ENCODE data around the gene MED12. TPM values are rescaled to one million over a fixed set of nuclear protein-coding genes. Genes with fewer than 3 reads are reported as not detected.

The MED12 gene
- total and polyA plus RNA-seq, 2 experiments from 2014 or later, result 7.1 to 40.6 TPM

DNA sequence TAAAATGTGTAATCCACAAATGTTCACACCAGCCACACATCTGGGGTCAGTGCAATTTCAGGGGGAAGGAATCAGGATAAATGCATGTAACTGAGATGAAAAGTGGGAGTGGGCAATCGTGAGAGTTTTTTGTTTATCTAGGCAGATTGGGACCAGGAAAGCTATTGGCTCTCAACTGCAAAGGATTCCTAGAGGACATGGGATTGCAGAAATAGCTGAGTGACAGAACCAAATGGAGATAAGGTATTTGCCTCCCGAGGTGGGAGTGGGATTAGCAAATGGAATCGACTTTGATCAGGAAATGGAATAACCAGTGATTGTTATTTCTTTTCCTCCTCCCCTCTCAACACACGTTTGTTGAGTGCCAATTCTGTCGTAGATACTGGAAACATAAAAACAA is 65.7 kb downstream of the MED12 start (continued):
- TF ChIP-seq, protein P1, sequence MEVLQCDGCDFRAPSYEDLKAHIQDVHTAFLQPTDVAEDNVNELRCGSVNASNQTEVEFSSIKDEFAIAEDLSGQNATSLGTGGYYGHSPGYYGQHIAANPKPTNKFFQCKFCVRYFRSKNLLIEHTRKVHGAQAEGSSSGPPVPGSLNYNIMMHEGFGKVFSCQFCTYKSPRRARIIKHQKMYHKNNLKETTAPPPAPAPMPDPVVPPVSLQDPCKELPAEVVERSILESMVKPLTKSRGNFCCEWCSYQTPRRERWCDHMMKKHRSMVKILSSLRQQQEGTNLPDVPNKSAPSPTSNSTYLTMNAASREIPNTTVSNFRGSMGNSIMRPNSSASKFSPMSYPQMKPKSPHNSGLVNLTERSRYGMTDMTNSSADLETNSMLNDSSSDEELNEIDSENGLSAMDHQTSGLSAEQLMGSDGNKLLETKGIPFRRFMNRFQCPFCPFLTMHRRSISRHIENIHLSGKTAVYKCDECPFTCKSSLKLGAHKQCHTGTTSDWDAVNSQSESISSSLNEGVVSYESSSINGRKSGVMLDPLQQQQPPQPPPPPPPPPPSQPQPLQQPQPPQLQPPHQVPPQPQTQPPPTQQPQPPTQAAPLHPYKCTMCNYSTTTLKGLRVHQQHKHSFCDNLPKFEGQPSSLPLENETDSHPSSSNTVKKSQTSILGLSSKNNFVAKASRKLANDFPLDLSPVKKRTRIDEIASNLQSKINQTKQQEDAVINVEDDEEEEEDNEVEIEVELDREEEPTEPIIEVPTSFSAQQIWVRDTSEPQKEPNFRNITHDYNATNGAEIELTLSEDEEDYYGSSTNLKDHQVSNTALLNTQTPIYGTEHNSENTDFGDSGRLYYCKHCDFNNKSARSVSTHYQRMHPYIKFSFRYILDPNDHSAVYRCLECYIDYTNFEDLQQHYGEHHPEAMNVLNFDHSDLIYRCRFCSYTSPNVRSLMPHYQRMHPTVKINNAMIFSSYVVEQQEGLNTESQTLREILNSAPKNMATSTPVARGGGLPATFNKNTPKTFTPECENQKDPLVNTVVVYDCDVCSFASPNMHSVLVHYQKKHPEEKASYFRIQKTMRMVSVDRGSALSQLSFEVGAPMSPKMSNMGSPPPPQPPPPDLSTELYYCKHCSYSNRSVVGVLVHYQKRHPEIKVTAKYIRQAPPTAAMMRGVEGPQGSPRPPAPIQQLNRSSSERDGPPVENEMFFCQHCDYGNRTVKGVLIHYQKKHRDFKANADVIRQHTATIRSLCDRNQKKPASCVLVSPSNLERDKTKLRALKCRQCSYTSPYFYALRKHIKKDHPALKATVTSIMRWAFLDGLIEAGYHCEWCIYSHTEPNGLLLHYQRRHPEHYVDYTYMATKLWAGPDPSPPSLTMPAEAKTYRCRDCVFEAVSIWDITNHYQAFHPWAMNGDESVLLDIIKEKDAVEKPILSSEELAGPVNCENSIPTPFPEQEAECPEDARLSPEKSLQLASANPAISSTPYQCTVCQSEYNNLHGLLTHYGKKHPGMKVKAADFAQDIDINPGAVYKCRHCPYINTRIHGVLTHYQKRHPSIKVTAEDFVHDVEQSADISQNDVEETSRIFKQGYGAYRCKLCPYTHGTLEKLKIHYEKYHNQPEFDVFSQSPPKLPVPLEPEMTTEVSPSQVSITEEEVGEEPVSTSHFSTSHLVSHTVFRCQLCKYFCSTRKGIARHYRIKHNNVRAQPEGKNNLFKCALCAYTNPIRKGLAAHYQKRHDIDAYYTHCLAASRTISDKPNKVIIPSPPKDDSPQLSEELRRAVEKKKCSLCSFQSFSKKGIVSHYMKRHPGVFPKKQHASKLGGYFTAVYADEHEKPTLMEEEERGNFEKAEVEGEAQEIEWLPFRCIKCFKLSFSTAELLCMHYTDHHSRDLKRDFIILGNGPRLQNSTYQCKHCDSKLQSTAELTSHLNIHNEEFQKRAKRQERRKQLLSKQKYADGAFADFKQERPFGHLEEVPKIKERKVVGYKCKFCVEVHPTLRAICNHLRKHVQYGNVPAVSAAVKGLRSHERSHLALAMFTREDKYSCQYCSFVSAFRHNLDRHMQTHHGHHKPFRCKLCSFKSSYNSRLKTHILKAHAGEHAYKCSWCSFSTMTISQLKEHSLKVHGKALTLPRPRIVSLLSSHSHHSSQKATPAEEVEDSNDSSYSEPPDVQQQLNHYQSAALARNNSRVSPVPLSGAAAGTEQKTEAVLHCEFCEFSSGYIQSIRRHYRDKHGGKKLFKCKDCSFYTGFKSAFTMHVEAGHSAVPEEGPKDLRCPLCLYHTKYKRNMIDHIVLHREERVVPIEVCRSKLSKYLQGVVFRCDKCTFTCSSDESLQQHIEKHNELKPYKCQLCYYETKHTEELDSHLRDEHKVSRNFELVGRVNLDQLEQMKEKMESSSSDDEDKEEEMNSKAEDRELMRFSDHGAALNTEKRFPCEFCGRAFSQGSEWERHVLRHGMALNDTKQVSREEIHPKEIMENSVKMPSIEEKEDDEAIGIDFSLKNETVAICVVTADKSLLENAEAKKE (CRISPR knock-in tag; IDR thresholded peaks at IDR 0.05), result no peak
- TF ChIP-seq POLR2AphosphoS5 (IDR thresholded peaks at IDR 0.05; ENCODE audit: low read depth), result no peak
- no peak for TF ChIP-seq EZH2phosphoT487 (IDR thresholded peaks at IDR 0.05; ENCODE audit: unreplicated experiment)
- TF ChIP-seq, protein P2, sequence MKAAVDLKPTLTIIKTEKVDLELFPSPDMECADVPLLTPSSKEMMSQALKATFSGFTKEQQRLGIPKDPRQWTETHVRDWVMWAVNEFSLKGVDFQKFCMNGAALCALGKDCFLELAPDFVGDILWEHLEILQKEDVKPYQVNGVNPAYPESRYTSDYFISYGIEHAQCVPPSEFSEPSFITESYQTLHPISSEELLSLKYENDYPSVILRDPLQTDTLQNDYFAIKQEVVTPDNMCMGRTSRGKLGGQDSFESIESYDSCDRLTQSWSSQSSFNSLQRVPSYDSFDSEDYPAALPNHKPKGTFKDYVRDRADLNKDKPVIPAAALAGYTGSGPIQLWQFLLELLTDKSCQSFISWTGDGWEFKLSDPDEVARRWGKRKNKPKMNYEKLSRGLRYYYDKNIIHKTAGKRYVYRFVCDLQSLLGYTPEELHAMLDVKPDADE (IDR thresholded peaks at IDR 0.05), result no peak

DNA sequence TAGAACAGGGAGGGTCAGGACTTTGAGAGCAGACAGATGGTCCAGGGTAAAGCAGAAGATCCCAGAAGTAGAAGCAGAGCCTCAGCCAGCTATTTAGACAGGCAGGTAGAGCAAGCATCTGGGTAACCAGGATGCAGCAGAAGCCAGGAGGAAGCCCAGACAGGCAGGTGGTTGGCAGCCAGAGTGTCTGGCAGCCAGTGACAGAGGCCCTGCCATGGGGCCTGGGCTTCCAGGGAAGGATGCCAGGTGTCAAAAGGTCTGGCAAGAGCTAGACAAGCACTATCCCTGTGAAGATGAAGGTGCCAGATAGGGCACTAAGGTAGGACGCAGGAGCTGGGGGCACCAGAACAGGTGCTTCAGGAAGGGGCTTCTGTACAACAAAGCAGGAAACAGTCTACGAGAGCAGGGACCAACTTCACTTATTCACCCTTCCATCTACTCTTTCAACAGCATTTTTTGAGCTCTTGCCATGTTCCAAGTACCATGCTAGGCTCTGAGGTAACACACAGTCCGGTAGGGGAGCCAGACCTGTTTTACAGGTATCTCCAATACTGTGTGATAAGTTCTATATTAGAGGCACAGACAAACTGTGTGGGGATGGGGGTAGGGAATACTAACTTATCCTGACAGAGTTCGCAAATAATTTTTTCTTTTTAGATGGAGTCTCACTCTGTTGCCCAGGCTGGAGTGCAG is 66.6 kb downstream of the MED12 start:
- no peak overlapping the region for H3K27ac Mint-ChIP-seq
- H4K20me1 ChIP-seq (replicated peaks; ENCODE audit: insufficient read depth), result no peaks in the 10 kb centered on the region
- H3K9me2 ChIP-seq (ENCODE audit: insufficient read depth), result no peaks in the 10 kb centered on the region
- H3K27ac ChIP-seq (ENCODE audit: low read depth), result no peak overlapping the region
- no peak overlapping the region for H3K4me3 ChIP-seq
- ATAC-seq (no peak), DNase-seq (ENCODE audit: low spot score) (no peak)
- no peaks in the 10 kb centered on the region for H3K36me3 Mint-ChIP-seq (ENCODE audit: low read depth)
- no peaks in the 10 kb centered on the region for H3F3A ChIP-seq (replicated peaks; ENCODE audit: low read depth)
- no peaks in the 10 kb centered on the region for H3K36me3 ChIP-seq (ENCODE audit: insufficient read depth)
- no peak overlapping the region for H3K4me3 Mint-ChIP-seq
- H3K4me1 ChIP-seq (ENCODE audit: insufficient read depth), result no peaks in the 10 kb centered on the region; the same call in 1 of the 2 replicates
- no peaks in the 10 kb centered on the region for H3K9me3 Mint-ChIP-seq
- no peaks in the 10 kb centered on the region for H3K27me3 ChIP-seq (ENCODE audit: insufficient read depth)
- H3K27me3 Mint-ChIP-seq (ENCODE audit: insufficient read depth, low read depth, poor library complexity), result no peaks in the 10 kb centered on the region
- no peaks in the 10 kb centered on the region for H3K79me2 ChIP-seq (replicated peaks; ENCODE audit: insufficient read depth)
- H3K4me2 ChIP-seq, result no peak overlapping the region
- peaks cover 23% of the 10 kb centered on the region for H3K4me1 Mint-ChIP-seq
- H2AFZ ChIP-seq, result no peak overlapping the region
- TF ChIP-seq, protein P2 (IDR thresholded peaks at IDR 0.05), result no peak
- TF ChIP-seq, protein P3, sequence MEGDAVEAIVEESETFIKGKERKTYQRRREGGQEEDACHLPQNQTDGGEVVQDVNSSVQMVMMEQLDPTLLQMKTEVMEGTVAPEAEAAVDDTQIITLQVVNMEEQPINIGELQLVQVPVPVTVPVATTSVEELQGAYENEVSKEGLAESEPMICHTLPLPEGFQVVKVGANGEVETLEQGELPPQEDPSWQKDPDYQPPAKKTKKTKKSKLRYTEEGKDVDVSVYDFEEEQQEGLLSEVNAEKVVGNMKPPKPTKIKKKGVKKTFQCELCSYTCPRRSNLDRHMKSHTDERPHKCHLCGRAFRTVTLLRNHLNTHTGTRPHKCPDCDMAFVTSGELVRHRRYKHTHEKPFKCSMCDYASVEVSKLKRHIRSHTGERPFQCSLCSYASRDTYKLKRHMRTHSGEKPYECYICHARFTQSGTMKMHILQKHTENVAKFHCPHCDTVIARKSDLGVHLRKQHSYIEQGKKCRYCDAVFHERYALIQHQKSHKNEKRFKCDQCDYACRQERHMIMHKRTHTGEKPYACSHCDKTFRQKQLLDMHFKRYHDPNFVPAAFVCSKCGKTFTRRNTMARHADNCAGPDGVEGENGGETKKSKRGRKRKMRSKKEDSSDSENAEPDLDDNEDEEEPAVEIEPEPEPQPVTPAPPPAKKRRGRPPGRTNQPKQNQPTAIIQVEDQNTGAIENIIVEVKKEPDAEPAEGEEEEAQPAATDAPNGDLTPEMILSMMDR (conservative IDR thresholded peaks at IDR 0.05; ENCODE audit: low read depth in 2 of 2), result no peak
- no peak for TF ChIP-seq NANOG (IDR thresholded peaks at IDR 0.05; ENCODE audit: borderline replicate concordance)
- TF ChIP-seq STAT1 (IDR thresholded peaks at IDR 0.05; ENCODE audit: unreplicated experiment), result no peak
- no peak for TF ChIP-seq JUNB (IDR thresholded peaks at IDR 0.05; ENCODE audit: unreplicated experiment)
- TF ChIP-seq, protein P4, sequence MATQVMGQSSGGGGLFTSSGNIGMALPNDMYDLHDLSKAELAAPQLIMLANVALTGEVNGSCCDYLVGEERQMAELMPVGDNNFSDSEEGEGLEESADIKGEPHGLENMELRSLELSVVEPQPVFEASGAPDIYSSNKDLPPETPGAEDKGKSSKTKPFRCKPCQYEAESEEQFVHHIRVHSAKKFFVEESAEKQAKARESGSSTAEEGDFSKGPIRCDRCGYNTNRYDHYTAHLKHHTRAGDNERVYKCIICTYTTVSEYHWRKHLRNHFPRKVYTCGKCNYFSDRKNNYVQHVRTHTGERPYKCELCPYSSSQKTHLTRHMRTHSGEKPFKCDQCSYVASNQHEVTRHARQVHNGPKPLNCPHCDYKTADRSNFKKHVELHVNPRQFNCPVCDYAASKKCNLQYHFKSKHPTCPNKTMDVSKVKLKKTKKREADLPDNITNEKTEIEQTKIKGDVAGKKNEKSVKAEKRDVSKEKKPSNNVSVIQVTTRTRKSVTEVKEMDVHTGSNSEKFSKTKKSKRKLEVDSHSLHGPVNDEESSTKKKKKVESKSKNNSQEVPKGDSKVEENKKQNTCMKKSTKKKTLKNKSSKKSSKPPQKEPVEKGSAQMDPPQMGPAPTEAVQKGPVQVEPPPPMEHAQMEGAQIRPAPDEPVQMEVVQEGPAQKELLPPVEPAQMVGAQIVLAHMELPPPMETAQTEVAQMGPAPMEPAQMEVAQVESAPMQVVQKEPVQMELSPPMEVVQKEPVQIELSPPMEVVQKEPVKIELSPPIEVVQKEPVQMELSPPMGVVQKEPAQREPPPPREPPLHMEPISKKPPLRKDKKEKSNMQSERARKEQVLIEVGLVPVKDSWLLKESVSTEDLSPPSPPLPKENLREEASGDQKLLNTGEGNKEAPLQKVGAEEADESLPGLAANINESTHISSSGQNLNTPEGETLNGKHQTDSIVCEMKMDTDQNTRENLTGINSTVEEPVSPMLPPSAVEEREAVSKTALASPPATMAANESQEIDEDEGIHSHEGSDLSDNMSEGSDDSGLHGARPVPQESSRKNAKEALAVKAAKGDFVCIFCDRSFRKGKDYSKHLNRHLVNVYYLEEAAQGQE (IDR thresholded peaks at IDR 0.05; ENCODE audit: unreplicated experiment), result no peak
- no peak for TF ChIP-seq EZH2phosphoT487 (IDR thresholded peaks at IDR 0.05; ENCODE audit: unreplicated experiment)
- no peak for TF ChIP-seq POLR2AphosphoS5 (IDR thresholded peaks at IDR 0.05; ENCODE audit: low read depth)
- TF ChIP-seq EZH2 (IDR thresholded peaks at IDR 0.05; ENCODE audit: low read depth, unreplicated experiment), result no peak

Data from GM23338 (cell line).